Gastrocnemius medialis (tissue), 4 donors: ENCODE data around the gene PICK1.

Source experiments
- POLR2A ChIP-seq, 2 donors: fragments of 450-650 bp; IDR thresholded peaks; one replicate each; pipeline ENCODE4 v1.6.1; 2017; ENCODE audit warnings: antibody characterized with exemption in 2 of 2, mild to moderate bottlenecking in 2 of 2, moderate library complexity in 2 of 2
- TF ChIP-seq, protein P1 (sequence below), 5 experiments: fragments of 450-650 bp in 3 of 5; fragments of 200-600 bp in 2 of 5; sonication (generic) in 2 of 5; IDR thresholded peaks in 4 of 5; conservative IDR thresholded peaks in 1 of 5; 1 replicate in 4 of 5; 2 replicates in 1 of 5; pipeline ENCODE4 v1.5.1; 2016 to 2019; ENCODE audit warnings: antibody characterized with exemption in 5 of 5, mild to moderate bottlenecking in 3 of 5, moderate library complexity in 3 of 5

DNA sequence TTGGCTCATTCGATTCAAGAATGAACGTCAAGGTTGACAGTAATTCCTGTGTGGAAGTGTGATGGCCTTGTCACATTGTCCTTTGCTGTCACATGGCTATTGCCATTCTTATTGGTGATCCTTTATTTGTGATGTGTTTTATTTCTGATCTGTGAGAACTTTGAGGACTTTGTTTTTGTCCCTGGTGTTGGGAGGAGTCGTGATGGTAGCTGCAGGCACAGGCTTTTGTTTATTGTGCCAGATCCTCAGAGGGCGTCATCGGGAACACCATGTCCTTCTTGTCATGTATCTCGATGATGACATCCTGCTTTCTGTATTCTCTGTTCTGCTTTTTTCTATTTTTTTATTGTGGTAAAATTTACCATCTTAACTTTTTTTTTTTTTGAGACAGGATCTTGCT is 5.6 kb downstream of the PICK1 start:
- peak; percentile 12 to 36 for TF ChIP-seq POLR2A (IDR thresholded peaks at IDR 0.05)
- TF ChIP-seq, protein P1, sequence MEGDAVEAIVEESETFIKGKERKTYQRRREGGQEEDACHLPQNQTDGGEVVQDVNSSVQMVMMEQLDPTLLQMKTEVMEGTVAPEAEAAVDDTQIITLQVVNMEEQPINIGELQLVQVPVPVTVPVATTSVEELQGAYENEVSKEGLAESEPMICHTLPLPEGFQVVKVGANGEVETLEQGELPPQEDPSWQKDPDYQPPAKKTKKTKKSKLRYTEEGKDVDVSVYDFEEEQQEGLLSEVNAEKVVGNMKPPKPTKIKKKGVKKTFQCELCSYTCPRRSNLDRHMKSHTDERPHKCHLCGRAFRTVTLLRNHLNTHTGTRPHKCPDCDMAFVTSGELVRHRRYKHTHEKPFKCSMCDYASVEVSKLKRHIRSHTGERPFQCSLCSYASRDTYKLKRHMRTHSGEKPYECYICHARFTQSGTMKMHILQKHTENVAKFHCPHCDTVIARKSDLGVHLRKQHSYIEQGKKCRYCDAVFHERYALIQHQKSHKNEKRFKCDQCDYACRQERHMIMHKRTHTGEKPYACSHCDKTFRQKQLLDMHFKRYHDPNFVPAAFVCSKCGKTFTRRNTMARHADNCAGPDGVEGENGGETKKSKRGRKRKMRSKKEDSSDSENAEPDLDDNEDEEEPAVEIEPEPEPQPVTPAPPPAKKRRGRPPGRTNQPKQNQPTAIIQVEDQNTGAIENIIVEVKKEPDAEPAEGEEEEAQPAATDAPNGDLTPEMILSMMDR (IDR thresholded peaks at IDR 0.05 in 4 of 5, conservative IDR thresholded peaks at IDR 0.05 in 1 of 5): no peak
